GM12873 (cell line): ENCODE measurements around the gene KLHL11.

Experiments
- CTCF ChIP-seq: IDR thresholded peaks from 2 replicates; pipeline ENCODE4 v1.5.1; 2012; ENCODE audit warnings: low read depth, mild to moderate bottlenecking, moderate library complexity, low read length, control low read depth; ENCODE audit not compliant: insufficient read depth; ENCODE audit errors: missing control alignments

Gene KLHL11

GRCh38 chr17:41864836-41865595, at the start of gene KLHL11:
Gene KLHL11, minus strand, starts transcription at chr17:41865423. Its CDS starts 53 bp downstream, at chr17:41865370.
- no peak for TF ChIP-seq CTCF

- TF ChIP-seq CTCF, result no peak
Measured at GRCh38 chr17:41915020-41915419, 49.8 kb upstream of the KLHL11 start.

GRCh38 chr17:41914358-41914766, 49.1 kb upstream of the KLHL11 start:
- TF ChIP-seq CTCF, result no peak

- TF ChIP-seq CTCF, result no peak
Measured at GRCh38 chr17:41913798-41914197, 48.6 kb upstream of the KLHL11 start.

GRCh38 chr17:41912925-41913324, 47.7 kb upstream of the KLHL11 start:
- no peak for TF ChIP-seq CTCF

GRCh38 chr17:41910701-41911391, 45.6 kb upstream of the KLHL11 start:
- no peak for TF ChIP-seq CTCF

- TF ChIP-seq CTCF, result no peak
Measured at GRCh38 chr17:41909088-41909487, 43.9 kb upstream of the KLHL11 start.
